Measurements from ENCODE around the gene SOD3.

SOD3 gene

GRCh38 chr4:24845902-24846301, 50.5 kb downstream of the SOD3 start:
- no peak for DNase-seq

- DNase-seq = no peak
Measured at GRCh38 chr4:24846716-24847115, 51.3 kb downstream of the SOD3 start.

GRCh38 chr4:24849351-24849750, 54.0 kb downstream of the SOD3 start:
- no peak for DNase-seq

- DNase-seq = no peak
Measured at GRCh38 chr4:24849756-24850155, 54.4 kb downstream of the SOD3 start.

Data from CD4-positive, alpha-beta T cell treated with Interleukin-4 for 4 hours (primary cell).